Measurements from ENCODE around the gene ALLC. TPM values are rescaled to one million over a fixed set of nuclear protein-coding genes. Genes with fewer than 3 reads are reported as not detected.
"Not testable (repeated sequence)": the region's sequence is repeated elsewhere in the genome, so short reads cannot be mapped to it uniquely, and the experiment has no call there.

The ALLC gene
- total RNA-seq, 1 donor from 2014 or later: not detected

GRCh38 chr2:3617198-3617890, 40.7 kb upstream of the ALLC start:
- Mint-ChIP-seq H3K9me3 (ENCODE audit: unreplicated experiment) (peaks cover 14% of the 10 kb centered on the region), H3K4me3 (ENCODE audit: unreplicated experiment) (no peak overlapping the region), H3K4me1 (ENCODE audit: low read depth, unreplicated experiment) (no peaks in the 10 kb centered on the region), H3K27ac (ENCODE audit: unreplicated experiment) (no peak overlapping the region), H3K36me3 (ENCODE audit: unreplicated experiment) (peaks cover 11% of the 10 kb centered on the region), H3K27me3 (ENCODE audit: unreplicated experiment) (peaks cover 2% of the 10 kb centered on the region)
- TF ChIP-seq, protein P1, sequence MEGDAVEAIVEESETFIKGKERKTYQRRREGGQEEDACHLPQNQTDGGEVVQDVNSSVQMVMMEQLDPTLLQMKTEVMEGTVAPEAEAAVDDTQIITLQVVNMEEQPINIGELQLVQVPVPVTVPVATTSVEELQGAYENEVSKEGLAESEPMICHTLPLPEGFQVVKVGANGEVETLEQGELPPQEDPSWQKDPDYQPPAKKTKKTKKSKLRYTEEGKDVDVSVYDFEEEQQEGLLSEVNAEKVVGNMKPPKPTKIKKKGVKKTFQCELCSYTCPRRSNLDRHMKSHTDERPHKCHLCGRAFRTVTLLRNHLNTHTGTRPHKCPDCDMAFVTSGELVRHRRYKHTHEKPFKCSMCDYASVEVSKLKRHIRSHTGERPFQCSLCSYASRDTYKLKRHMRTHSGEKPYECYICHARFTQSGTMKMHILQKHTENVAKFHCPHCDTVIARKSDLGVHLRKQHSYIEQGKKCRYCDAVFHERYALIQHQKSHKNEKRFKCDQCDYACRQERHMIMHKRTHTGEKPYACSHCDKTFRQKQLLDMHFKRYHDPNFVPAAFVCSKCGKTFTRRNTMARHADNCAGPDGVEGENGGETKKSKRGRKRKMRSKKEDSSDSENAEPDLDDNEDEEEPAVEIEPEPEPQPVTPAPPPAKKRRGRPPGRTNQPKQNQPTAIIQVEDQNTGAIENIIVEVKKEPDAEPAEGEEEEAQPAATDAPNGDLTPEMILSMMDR (IDR thresholded peaks at IDR 0.05; ENCODE audit: partially characterized antibody, unreplicated experiment): no peak
- no peak for DNase-seq

GRCh38 chr2:3618367-3618766, 39.6 kb upstream of the ALLC start:
- Mint-ChIP-seq H3K27me3 (ENCODE audit: unreplicated experiment) (peaks cover 2% of the 10 kb centered on the region), H3K4me3 (ENCODE audit: unreplicated experiment) (no peak overlapping the region), H3K9me3 (ENCODE audit: unreplicated experiment) (peaks cover 12% of the 10 kb centered on the region), H3K36me3 (ENCODE audit: unreplicated experiment) (peaks cover 11% of the 10 kb centered on the region), H3K27ac (ENCODE audit: unreplicated experiment) (no peak overlapping the region), H3K4me1 (ENCODE audit: low read depth, unreplicated experiment) (no peaks in the 10 kb centered on the region)
- TF ChIP-seq, protein P1 (IDR thresholded peaks at IDR 0.05; ENCODE audit: partially characterized antibody, unreplicated experiment): no peak
- DNase-seq: no peak

DNA sequence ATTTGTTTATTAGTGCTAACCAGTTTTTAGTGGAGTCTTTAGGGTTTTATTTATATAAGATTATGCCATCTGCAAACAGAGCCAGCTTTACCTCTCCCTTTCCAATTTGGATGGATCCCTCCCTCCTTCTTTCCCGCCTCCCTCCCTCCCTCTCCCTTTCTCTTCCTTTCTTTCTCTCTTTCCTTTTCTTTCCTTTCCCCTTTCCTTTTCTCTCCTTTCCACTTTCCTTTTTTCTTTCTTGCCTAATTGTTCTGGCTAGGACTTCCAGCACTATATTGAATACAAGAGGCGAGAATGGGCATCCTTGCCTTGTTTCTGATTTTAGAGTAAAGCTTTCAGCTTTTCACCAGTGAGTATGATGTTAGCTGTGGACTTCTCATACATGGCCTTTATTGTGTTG, 39.0 kb upstream of the ALLC start:
- TF ChIP-seq, protein P1 (IDR thresholded peaks at IDR 0.05; ENCODE audit: partially characterized antibody, unreplicated experiment): no peak
- H3K27ac Mint-ChIP-seq (ENCODE audit: unreplicated experiment): no peak overlapping the region
- H3K36me3 Mint-ChIP-seq (ENCODE audit: unreplicated experiment): peaks cover 11% of the 10 kb centered on the region
- H3K4me1 Mint-ChIP-seq (ENCODE audit: low read depth, unreplicated experiment): no peaks in the 10 kb centered on the region
- peaks cover 10% of the 10 kb centered on the region for H3K9me3 Mint-ChIP-seq (ENCODE audit: unreplicated experiment)
- no peak for DNase-seq
- H3K4me3 Mint-ChIP-seq (ENCODE audit: unreplicated experiment): no peak overlapping the region
- peaks cover 2% of the 10 kb centered on the region for H3K27me3 Mint-ChIP-seq (ENCODE audit: unreplicated experiment)

- H3K9me3 Mint-ChIP-seq (ENCODE audit: unreplicated experiment); H3K27ac Mint-ChIP-seq (ENCODE audit: unreplicated experiment); H3K27me3 Mint-ChIP-seq (ENCODE audit: unreplicated experiment); DNase-seq; H3K4me1 Mint-ChIP-seq (ENCODE audit: low read depth, unreplicated experiment); H3K4me3 Mint-ChIP-seq (ENCODE audit: unreplicated experiment): not testable (repeated sequence)
- peaks cover 11% of the 10 kb centered on the region for H3K36me3 Mint-ChIP-seq (ENCODE audit: unreplicated experiment)
Measured at GRCh38 chr2:3619661-3620060, 38.3 kb upstream of the ALLC start.

GRCh38 chr2:3620834-3621233, 37.2 kb upstream of the ALLC start:
- TF ChIP-seq, protein P1 (IDR thresholded peaks at IDR 0.05; ENCODE audit: partially characterized antibody, unreplicated experiment): no peak
- H3K27ac Mint-ChIP-seq (ENCODE audit: unreplicated experiment): no peak overlapping the region
- H3K9me3 Mint-ChIP-seq (ENCODE audit: unreplicated experiment): peaks cover 10% of the 10 kb centered on the region
- H3K4me3 Mint-ChIP-seq (ENCODE audit: unreplicated experiment): no peak overlapping the region
- H3K36me3 Mint-ChIP-seq (ENCODE audit: unreplicated experiment): peaks cover 11% of the 10 kb centered on the region
- H3K4me1 Mint-ChIP-seq (ENCODE audit: low read depth, unreplicated experiment): no peaks in the 10 kb centered on the region
- peaks cover 2% of the 10 kb centered on the region for H3K27me3 Mint-ChIP-seq (ENCODE audit: unreplicated experiment)
- no peak for DNase-seq
